Tibial artery (tissue), 4 donors: ENCODE data around the gene WBP2NL.

Experiments
- DNase-seq, 2 donors: peaks; one replicate each; pipeline ENCODE4 v3.0.0-alpha.2; 2019
- H3K27ac ChIP-seq, 2 donors: fragments of 200-600 bp; sonication (generic) in 1 of 2; 1 replicate in 1 of 2; 2 replicates in 1 of 2; pipeline ENCODE4 v1.5.1; 2018 to 2019; ENCODE audit warnings: mild to moderate bottlenecking in 1 of 2
- H3K27me3 ChIP-seq, 2 donors: fragments of 200-600 bp; sonication (generic) in 1 of 2; one replicate each; pipeline versions ENCODE4 v1.5.1 to v1.6.0; 2016 to 2019
- H3K36me3 ChIP-seq, 3 donors: fragments of 200-600 bp; sonication (generic) in 2 of 3; one replicate each; pipeline ENCODE4 v1.5.1; 2016 to 2019; ENCODE audit warnings: mild to moderate bottlenecking in 2 of 3
- H3K4me1 ChIP-seq, 4 donors: fragments of 200-600 bp; sonication (generic) in 2 of 4; 1 replicate in 3 of 4; 2 replicates in 1 of 4; pipeline ENCODE4 v1.5.1; 2016 to 2019
- H3K4me3 ChIP-seq, 2 donors: fragments of 200-600 bp; sonication (generic) in 1 of 2; 1 replicate in 1 of 2; 2 replicates in 1 of 2; pipeline ENCODE4 v1.5.1; 2018 to 2019; ENCODE audit warnings: mild to moderate bottlenecking in 2 of 2
- H3K9me3 ChIP-seq, 3 donors: fragments of 200-600 bp; sonication (generic) in 1 of 3; one replicate each; pipeline ENCODE4 v1.5.1; 2016 to 2019
- intact Hi-C: fragments of 100-400 bp; cut with DNase I; formaldehyde crosslinking; loops from one replicate; pipeline ENCODE4 v1.15.0; 2023; ENCODE audit warnings: low total_unique reads
- TF ChIP-seq, protein P1 (sequence below), 2 experiments: fragments of 200-600 bp in 1 of 2; fragments of 450-650 bp in 1 of 2; IDR thresholded peaks; one replicate each; pipeline ENCODE4 v1.5.1; 2017 to 2019; ENCODE audit warnings: antibody characterized with exemption in 2 of 2, mild to moderate bottlenecking in 1 of 2, moderate library complexity in 1 of 2

WBP2NL gene

DNA sequence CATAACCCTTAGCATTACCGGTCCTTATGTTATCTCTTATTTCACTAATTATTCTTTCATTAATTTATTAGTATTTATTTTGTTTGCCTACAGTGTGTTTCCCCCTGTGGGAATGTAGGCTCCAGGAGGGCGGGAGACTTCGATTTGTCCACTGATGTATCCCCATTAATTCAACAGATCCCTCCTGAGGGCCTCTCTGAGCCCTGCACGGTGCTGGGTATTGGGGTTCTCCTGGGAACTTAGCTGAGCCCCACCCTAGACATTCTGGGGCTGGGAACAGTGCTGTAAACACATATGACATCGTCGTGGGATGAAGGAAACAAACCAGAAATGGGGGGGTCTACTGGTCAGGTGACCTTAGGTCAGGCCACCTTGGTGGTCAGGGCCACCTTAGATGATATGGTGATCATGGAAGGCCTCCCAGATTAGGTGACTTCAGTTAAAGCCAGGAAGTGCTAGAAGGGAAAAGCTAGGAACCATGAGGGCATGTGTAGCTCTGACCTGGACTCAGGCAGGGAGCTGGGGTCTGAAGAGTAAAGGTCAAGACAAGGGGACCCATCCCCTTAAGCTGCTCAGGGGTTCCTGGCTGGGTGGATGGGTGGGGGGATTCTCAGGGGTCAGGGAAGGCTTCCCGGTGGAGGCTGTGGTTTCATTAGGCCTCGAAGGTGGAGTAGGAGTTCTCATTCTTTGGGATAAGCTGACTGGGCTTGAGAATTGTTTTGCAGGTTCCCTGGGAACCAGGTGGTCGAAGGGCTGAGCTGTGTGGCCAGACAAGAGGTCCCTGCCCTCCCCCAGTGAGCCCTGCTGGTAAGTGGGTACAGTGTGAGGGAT, 76.5 kb downstream of the WBP2NL start:
- H3K27me3 ChIP-seq, result no peaks in the 10 kb centered on the region
- peak overlapping the region; percentile 73 to 82 for H3K4me3 ChIP-seq
- peaks cover 0 to 56% (median 42%) of the 10 kb centered on the region in 4 donors for H3K4me1 ChIP-seq
- TF ChIP-seq, protein P1, sequence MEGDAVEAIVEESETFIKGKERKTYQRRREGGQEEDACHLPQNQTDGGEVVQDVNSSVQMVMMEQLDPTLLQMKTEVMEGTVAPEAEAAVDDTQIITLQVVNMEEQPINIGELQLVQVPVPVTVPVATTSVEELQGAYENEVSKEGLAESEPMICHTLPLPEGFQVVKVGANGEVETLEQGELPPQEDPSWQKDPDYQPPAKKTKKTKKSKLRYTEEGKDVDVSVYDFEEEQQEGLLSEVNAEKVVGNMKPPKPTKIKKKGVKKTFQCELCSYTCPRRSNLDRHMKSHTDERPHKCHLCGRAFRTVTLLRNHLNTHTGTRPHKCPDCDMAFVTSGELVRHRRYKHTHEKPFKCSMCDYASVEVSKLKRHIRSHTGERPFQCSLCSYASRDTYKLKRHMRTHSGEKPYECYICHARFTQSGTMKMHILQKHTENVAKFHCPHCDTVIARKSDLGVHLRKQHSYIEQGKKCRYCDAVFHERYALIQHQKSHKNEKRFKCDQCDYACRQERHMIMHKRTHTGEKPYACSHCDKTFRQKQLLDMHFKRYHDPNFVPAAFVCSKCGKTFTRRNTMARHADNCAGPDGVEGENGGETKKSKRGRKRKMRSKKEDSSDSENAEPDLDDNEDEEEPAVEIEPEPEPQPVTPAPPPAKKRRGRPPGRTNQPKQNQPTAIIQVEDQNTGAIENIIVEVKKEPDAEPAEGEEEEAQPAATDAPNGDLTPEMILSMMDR (IDR thresholded peaks at IDR 0.05), result no peak
- DNase-seq, result no peak
- H3K27ac ChIP-seq, result peak overlapping the region; percentile 96 to 97
- intact Hi-C loops, result loop anchor here (10.0 kb wide), 1 partner anchor 240 kb away; the partner anchor contains the start of gene SREBF2
- peaks cover 0 to 22% (median 9%) of the 10 kb centered on the region in 3 donors for H3K36me3 ChIP-seq
- H3K9me3 ChIP-seq, result no peaks in the 10 kb centered on the region

DNA sequence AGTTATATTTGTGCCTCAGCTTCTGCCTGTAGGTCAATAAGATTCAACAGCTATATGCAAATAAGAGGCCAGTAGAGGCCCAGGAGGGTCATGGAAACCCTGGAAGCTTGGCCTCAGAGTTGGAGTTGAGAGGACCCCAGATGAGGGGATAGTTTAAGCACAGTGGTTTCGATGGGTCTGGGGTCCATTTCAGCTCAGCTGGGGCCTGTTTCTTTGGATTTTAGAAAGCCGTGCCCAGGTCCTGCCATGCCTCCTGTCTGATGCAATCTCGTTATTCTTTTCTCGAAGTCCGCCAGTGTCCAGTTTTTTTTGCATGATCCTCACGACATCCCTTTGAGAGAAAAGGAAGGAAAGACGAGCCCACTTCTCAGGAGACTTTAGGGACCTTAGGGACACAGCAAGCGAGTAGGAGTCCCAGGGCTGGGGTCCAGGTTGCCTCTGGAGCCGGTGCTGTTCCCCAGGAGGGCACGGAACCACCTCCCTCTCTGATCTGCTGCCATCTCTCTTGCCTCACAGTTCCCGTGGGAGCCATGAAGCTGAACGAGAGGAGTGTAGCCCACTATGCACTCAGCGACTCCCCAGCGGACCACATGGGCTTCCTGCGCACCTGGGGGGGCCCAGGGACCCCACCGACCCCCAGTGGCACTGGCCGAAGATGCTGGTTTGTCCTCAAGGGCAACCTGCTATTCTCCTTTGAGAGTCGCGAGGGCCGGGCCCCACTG, 78.3 kb downstream of the WBP2NL start:
- Histone ChIP-seq H3K36me3 (peaks cover 0 to 26% (median 11%) of the 10 kb centered on the region in 3 donors), H3K4me3 (no peak overlapping the region), H3K9me3 (no peaks in the 10 kb centered on the region), H3K27me3 (no peaks in the 10 kb centered on the region), H3K4me1 (peaks cover 0 to 61% (median 43%) of the 10 kb centered on the region in 4 donors), H3K27ac (peak overlapping the region; percentile 97 to 100)
- intact Hi-C loops, result loop anchor here (10.0 kb wide), 1 partner anchor 242 kb away; the partner anchor contains the start of gene SREBF2
- DNase-seq, result no peak
- TF ChIP-seq, protein P1 (IDR thresholded peaks at IDR 0.05), result no peak

DNA sequence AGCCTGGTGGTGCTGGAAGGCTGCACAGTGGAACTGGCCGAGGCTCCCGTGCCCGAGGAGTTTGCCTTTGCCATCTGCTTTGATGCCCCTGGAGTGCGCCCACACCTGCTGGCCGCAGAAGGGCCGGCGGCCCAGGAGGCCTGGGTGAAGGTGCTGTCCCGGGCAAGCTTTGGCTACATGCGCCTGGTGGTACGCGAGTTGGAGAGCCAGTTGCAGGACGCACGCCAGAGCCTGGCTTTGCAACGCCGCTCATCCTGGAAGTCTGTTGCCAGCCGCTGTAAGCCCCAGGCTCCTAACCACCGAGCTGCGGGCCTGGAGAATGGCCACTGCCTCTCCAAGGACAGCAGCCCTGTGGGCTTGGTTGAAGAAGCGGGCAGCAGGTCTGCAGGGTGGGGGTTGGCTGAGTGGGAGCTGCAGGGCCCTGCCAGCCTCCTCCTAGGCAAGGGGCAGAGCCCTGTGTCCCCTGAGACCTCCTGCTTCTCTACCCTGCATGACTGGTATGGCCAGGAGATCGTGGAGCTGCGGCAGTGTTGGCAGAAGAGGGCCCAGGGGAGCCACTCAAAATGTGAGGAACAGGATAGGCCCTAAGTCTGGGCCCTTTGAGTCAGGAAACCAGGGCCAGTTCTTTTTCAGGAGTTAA, 79.0 kb downstream of the WBP2NL start:
- peaks cover 0 to 31% (median 18%) of the 10 kb centered on the region in 3 donors for H3K36me3 ChIP-seq
- H3K9me3 ChIP-seq, result no peaks in the 10 kb centered on the region
- TF ChIP-seq, protein P1 (IDR thresholded peaks at IDR 0.05), result no peak
- H3K27me3 ChIP-seq, result no peaks in the 10 kb centered on the region
- peaks cover 0 to 67% (median 46%) of the 10 kb centered on the region in 4 donors for H3K4me1 ChIP-seq
- intact Hi-C loops, result loop anchor here (10.0 kb wide), 1 partner anchor 243 kb away; the partner anchor contains the start of gene SREBF2
- peak in 1 of 2 donors; percentile 72 for DNase-seq
- H3K4me3 ChIP-seq, result no peak overlapping the region
- peak overlapping the region; percentile 97 to 100 for H3K27ac ChIP-seq
